GM18511 (cell line): ENCODE results near the gene ZER1.

ENCODE experiments used
- ATAC-seq: cut with Tn5 transposase; IDR thresholded peaks from one replicate; pipeline ENCODE4 v1.9.1; 2021; ENCODE audit warnings: mild to moderate bottlenecking, moderate library complexity; ENCODE audit not compliant: unreplicated experiment

ZER1 gene

GRCh38 chr9:128743421-128743820 is 28.3 kb downstream of the ZER1 start:
- ATAC-seq, result no peak

DNA sequence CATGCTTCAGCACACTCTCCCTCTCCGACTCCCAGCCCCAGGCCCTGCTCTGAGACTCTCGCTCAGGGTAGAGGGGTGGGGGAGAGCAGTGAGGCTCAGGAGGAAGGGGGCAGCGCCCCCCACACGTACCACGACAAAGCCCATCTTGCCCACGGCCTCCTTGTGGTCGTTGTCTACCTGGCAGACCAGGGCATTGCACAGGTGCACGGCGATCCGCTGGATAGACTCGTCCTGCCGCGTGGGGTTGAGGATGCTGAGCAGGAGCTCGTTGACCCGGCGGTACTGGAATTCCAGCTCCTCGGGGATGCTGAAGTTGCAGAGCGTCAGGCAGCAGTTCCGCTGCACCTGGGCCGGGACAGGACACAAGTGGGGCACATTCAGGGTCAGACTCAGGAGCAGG is 29.3 kb downstream of the ZER1 start:
- no peak for ATAC-seq

DNA sequence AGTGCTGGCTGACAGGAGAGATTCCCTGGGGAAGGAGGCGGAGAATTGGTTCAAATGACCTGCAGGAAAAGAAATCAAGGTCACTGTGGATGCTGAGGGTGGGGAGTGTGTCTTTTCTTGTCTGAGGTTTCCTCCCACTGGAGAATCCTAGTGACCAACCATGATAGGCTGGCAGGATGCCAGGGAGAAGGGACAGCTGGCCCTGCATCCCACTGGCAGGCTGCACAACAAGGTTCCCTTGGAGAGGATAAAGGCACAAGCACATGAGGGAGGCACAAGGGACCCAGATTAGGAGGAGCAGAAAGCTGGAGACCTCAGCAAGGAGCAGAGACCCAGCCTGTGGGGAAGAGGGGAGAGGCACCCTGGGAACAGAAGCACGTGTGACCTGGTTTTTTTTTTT is 36.4 kb downstream of the ZER1 start:
- ATAC-seq, result no peak

DNA sequence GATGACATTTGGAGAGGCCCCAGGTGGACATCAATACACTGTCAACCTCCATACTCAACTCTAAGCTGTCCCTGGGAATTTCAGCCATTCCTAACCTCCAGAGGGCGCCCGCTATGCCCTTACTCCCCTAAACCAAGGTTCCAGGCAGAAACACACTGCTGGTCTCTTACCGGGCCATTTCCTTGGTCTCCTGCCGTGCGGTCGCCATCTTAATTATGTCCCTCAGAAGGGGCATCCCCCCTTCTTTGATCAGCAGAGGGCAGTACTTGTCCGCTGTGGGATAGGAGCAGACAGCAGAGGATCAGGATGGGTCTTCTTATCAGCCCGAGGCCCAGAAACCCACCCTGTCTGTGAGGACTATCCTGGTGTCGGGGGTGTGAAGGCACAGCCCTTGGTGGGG is 38.5 kb downstream of the ZER1 start:
- no peak for ATAC-seq

DNA sequence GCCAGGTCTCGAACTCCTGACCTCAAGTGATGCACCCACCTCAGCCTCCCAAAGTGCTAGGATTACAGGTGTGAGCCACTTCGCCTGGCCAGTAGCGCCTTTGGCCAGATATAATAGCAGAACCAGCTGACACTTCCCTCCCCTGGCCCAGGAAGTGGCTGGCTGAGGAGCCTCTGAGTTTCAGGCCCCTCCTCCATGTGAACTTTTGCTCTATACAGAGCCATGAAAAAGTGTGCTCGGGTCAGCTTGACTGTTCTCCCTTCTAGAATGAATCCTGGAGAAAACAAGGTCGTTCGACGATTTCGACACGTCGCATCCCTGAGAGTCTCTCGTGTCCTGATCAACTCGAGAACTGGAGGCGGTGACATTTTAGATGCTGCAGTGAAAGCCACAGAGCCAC is 39.2 kb downstream of the ZER1 start:
- no peak for ATAC-seq

- no peak for ATAC-seq
These were observed 40.0 kb downstream of the ZER1 start for GRCh38 chr9:128731691-128732090.

DNA sequence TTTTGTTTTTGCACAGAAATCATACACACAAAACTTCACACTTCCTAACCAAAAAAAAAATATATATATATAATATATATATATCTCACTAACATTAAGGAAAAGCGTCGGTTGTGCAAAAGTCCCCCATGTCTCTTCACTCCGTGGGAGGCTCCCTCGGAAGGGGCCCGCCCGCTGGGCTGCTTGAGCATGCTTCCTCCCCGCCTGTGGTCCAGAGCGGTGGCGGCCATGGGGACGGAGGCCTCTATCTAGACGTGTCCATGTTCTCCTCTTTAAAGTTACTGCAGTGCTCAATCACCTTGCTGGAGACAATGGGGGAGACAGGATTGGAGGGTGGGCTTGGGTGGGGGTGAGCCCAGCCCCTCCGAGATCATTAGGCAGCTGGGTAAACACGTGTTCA is 40.6 kb downstream of the ZER1 start:
- no peak for ATAC-seq

DNA sequence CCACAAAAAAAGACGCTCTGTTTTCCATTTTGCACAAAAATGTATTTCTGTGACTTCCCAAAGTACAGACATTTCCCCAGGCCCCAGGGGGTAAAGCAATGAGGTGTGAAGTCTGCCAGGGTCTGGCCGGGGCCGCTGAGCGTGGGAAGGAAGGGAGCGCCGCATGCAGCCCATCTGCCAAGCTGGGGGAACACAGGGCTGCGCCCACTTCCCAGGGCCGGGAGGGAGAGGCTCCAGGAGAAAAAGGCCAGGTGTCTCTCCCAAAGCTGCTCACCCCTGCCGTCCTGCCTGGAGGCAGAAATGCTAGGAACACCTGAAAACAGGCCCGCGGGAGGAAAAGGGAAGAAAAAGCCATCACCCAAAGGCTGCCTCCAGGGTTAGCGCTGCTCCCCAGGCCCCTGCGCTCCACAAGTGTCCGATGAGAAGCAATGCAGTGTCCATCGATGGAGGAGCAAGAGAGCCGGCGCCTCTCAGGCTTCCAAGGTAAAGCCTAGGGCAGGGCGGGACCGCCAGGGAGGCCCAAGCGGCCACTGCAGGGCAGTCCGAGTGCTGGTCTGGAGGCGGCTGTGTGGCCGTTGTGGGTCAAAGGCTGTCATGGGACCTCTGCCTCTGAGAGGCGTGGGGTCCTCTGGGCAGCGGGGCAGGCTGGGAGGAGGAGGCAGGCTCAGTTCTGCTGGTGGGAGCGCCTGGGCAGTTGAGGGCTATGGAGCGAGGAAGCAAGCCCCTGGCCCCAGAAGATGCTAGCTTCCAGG is 41.8 kb downstream of the ZER1 start:
- no peak for ATAC-seq

DNA sequence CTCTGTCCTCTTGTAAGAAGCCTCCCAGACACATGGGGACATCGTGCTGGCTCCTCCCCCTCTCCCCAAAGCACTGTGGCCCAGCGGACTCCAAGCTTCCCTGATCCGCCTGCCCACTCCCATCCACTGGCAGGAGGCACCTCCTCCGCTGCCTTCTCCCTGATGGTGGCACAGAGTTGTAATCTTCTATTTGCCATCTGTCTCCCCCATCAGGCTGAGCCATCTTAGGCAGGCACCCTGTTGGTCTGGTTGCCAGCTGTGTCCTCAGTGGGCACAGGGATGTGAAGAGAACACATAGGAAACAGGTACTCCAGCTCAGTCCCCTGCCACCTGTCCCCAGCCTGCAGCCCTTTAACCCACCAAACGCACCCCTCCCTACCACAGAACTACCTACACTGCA is 42.4 kb downstream of the ZER1 start:
- no peak for ATAC-seq

DNA sequence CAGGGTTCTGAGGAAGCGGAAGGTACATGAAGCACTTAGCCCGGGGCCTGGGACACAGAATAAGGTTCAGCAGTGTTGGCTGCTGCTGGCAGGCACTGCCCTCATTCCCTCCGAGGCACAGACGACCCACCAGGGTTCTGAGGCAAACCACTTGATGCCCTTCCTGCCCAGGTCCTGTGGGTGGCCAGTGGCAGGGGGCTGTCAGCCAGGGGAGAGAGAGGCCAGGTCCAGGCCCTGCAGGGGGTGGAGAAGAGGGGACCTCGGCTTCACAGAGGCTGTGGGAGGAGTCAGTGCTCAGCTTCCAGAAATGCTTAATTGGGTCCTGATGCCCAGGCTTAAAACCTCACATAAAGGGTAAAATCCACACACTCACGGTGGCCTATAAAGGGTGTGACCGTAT is 43.4 kb downstream of the ZER1 start:
- ATAC-seq, result no peak

GRCh38 chr9:128727640-128728248 is 44.0 kb downstream of the ZER1 start:
- no peak for ATAC-seq

DNA sequence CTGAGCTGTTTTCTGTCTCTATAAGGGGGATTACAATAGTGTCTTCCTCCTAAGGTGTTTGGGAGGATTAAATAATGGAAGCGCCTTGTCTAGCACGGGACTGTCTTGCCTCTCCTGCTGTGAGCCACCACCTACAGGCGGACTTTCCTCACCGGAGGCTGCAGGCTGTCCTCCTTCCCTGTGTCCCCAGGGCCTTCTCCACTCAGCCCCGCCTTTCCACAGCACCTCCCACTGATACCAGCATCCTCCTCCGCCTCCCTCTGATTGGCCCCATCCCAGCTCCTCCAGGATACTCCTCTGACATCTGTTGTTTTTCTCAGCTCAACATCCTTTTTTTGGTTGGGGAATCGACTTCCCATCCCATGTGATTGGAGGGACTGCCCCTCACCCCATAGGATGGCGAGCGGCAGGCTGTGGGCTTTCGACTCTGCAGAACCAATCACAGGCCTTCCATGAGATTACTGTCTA is 46.9 kb downstream of the ZER1 start:
- ATAC-seq, result no peak

DNA sequence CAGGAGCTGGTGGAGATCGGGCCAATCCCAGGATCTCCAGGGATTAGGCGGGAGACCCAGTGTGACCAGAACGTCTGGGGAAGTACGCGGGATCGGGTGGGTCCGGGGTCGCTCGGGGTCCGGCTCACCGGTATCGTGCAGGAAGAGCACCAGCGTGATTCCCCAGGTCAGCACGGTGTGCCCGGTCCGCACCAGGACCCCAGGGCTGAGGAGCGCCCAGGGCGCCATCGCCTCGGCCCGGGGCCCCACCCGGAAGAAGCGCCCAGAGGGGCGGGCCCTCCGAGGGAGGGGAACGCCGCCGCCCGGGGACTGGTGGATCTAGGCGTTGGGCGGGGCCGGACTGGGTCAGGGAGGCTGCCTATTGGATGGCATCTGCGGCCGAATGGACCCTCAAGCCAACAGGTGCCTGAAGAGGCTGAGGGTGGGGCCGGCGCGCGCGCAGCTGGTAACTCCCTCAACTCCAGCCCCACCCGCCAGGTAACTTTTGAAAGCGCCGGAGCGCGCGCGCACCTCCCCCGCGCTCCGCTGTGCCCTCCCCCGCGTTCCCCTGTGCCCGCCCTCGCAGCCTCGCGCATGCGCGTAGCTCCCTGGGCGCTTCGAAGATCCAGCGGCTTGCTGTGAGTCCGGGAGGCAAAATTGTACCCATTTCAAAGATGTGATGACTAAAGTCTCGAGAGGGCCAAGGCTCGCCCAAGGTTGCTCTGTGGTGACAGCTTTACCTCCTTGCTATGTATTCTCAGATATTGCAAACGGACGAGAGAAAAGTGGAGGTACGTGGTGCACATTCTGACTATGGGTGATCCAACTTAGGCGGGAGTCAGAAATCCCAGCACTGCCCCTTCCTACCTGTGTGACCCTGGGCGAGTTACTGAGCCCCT is 47.6 kb downstream of the ZER1 start, which contains the start of gene ZDHHC12:
ZDHHC12 (minus strand) TSS at position 262 of the 878 bp plus-strand sequence; CDS start at position 228, 34 bp downstream.
- peak; percentile 97 for ATAC-seq

GRCh38 chr9:128723352-128723865 is 48.3 kb downstream of the ZER1 start:
- ATAC-seq, result no peak

GRCh38 chr9:128722380-128723351 is 49.1 kb downstream of the ZER1 start:
- ATAC-seq, result no peak

DNA sequence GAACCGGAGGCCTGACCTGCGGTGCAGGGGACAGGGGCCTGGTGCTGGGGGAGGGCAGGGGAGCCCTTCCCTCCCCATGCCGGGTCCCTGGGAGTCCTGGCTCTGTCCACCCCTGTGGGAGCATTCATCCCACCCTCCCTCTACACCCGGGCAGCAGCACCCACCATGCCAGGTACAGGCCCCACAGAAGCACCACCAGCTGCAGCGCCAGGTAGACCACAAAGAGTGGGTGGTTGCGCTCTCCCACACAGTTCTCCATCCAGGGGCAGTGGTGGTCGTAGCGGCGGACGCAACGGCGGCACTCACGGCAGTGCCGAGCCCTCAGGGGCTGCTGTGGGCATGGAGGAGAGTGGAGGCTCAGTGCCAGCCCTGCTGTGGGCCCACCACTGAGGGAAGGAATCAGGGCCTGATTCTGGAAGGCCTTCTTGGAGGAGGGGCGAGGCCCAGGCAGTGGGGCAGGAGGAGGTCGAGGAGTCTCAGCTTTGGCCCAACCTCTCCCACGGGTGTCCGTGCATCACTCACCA is 50.2 kb downstream of the ZER1 start:
- no peak for ATAC-seq

- no peak for ATAC-seq
These were observed 50.8 kb downstream of the ZER1 start for GRCh38 chr9:128720841-128721486.

DNA sequence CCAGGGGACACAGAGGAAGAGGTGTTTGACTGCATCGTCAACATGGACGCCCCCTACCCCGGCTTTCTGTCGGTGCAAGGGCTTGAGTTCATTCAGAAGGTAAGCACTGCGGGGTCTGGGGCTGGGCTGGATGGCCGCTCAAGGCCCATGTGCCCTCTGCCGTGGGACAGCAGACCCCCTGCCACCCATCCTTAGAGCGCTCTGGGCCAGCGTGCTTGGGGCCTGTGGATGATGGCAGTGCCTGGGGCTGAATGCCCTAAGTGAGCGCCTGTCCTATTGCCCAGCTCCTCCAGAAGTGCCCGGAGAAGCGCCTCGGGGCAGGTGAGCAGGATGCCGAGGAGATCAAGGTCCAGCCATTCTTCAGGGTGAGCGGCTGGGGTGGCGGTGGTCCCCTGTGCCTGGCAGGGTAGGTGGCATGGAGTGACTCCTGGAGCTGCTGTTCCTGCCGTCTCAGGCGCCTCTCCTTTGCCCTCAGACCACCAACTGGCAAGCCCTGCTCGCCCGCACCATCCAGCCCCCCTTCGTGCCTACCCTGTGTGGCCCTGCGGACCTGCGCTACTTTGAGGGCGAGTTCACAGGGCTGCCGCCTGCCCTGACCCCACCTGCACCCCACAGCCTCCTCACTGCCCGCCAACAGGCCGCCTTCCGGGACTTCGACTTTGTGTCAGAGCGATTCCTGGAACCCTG is 51.7 kb downstream of the ZER1 start:
- ATAC-seq, result no peak

GRCh38 chr9:128718475-128718874 is 53.3 kb downstream of the ZER1 start:
- ATAC-seq, result no peak
